Body of pancreas (tissue), 4 donors: ENCODE measurements around the gene CCDC149.

ENCODE experiments used
- POLR2A ChIP-seq, 3 donors: fragments of 450-650 bp; IDR thresholded peaks; one replicate each; pipeline ENCODE4 v1.6.1; 2016; ENCODE audit warnings: antibody characterized with exemption in 3 of 3, mild to moderate bottlenecking in 2 of 3
- TF ChIP-seq, protein P1 (sequence below), 7 experiments: fragments of 450-650 bp in 4 of 7; fragments of 200-600 bp in 3 of 7; sonication (generic) in 3 of 7; IDR thresholded peaks; one replicate each; pipeline ENCODE4 v1.5.1; 2016 to 2019; ENCODE audit warnings: antibody characterized with exemption in 7 of 7

DNA sequence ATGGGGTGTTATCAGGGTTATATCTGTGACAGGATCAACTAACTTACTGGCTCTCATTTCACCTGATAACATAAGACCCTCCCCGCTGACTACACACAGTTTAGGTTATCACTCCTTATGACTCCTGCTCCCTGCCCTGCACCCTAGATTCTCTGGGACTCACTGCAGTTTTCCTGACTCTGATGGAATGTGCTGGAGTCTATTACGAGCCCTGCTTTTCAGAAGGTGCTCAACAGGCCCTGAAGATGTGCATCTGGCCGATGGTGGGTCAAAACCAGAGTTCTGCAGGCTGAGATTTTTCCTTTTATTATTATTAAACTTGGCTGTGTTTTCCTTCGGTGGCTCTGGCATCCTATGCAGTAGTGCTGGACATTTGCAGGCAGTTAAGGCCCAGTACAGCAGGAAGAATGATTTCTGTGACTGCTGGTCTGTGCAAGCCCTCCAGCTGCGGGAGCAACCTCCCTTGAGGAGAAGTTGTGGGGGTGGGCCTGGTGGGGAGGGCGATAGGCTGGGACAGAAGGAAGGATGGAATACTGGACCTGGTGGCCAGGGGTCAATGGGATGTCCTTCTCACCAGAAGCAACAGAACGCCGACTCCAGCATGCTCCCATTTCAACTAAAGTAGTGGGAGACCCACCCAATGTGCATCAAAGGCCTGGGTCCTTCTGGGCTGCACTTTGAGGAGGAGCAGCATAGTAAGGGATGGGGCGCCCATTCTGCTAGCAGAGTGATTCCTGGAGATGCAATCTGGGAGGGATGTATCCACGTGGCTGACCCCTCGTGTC lies 106.4 kb downstream of the CCDC149 start:
- TF ChIP-seq, protein P1, sequence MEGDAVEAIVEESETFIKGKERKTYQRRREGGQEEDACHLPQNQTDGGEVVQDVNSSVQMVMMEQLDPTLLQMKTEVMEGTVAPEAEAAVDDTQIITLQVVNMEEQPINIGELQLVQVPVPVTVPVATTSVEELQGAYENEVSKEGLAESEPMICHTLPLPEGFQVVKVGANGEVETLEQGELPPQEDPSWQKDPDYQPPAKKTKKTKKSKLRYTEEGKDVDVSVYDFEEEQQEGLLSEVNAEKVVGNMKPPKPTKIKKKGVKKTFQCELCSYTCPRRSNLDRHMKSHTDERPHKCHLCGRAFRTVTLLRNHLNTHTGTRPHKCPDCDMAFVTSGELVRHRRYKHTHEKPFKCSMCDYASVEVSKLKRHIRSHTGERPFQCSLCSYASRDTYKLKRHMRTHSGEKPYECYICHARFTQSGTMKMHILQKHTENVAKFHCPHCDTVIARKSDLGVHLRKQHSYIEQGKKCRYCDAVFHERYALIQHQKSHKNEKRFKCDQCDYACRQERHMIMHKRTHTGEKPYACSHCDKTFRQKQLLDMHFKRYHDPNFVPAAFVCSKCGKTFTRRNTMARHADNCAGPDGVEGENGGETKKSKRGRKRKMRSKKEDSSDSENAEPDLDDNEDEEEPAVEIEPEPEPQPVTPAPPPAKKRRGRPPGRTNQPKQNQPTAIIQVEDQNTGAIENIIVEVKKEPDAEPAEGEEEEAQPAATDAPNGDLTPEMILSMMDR (IDR thresholded peaks at IDR 0.05), result no peak
- no peak for TF ChIP-seq POLR2A (IDR thresholded peaks at IDR 0.05)
